HepG2 (cell line): Measurements from ENCODE around the gene HLF. TPM values are rescaled to one million over a fixed set of nuclear protein-coding genes. Genes with fewer than 3 reads are reported as not detected.
A peak's percentile ranks its signal among the peaks of the same experiment; 100 is the strongest.

ENCODE experiments used
- ESRRA ChIP-seq: sonication (generic); formaldehyde crosslinking; IDR thresholded peaks from 2 replicates; pipeline ENCODE4 v1.5.1; 2020; ENCODE audit warnings: mild to moderate bottlenecking, low read depth, missing genetic modification reagents
- FOXO4 ChIP-seq: sonication (generic); formaldehyde crosslinking; conservative IDR thresholded peaks from 2 replicates; pipeline ENCODE4 v1.8.1; 2023; ENCODE audit warnings: missing genetic modification reagents
- HHEX ChIP-seq: IDR thresholded peaks from 2 replicates; pipeline ENCODE4 v1.6.1; 2016; ENCODE audit warnings: control low read depth
- MAZ ChIP-seq, 2 experiments: sonication (generic) in 1 of 2; formaldehyde crosslinking in 1 of 2; IDR thresholded peaks; 2 replicates each; pipeline versions ENCODE4 v1.5.0 to v1.6.1; 2012 to 2020; ENCODE audit warnings: low read depth in 2 of 2, mild to moderate bottlenecking in 2 of 2, borderline replicate concordance in 1 of 2, improper control_type of control experiment in 1 of 2, low read length in 1 of 2, missing genetic modification reagents in 1 of 2, moderate library complexity in 1 of 2
- RBFOX2 ChIP-seq: fragments of 200-400 bp; formaldehyde crosslinking; IDR thresholded peaks from 2 replicates; pipeline ENCODE4 v1.6.1; 2017; ENCODE audit warnings: low read depth, mild to moderate bottlenecking, low read length
- THAP9 ChIP-seq: sonication (generic); formaldehyde crosslinking; IDR thresholded peaks from 2 replicates; pipeline ENCODE4; 2020; ENCODE audit warnings: missing genetic modification reagents, mild to moderate bottlenecking, borderline replicate concordance
- UBTF ChIP-seq: sonication (generic); formaldehyde crosslinking; IDR thresholded peaks from 2 replicates; pipeline ENCODE4 v1.4.0; 2020; ENCODE audit warnings: mild to moderate bottlenecking, missing genetic modification reagents
- ZBED4 ChIP-seq: sonication (generic); formaldehyde crosslinking; IDR thresholded peaks from 2 replicates; pipeline ENCODE4 v1.4.0; 2020; ENCODE audit warnings: missing genetic modification reagents, borderline replicate concordance
- ZBTB25 ChIP-seq: IDR thresholded peaks from 2 replicates; pipeline ENCODE4 v1.6.1; 2018; ENCODE audit warnings: missing genetic modification reagents
- ZNF121 ChIP-seq: sonication (generic); formaldehyde crosslinking; IDR thresholded peaks from 2 replicates; pipeline ENCODE4 v1.5.0; 2020; ENCODE audit warnings: mild to moderate bottlenecking, missing genetic modification reagents
- ZNF17 ChIP-seq: sonication (generic); formaldehyde crosslinking; IDR thresholded peaks from 2 replicates; pipeline ENCODE4 v1.5.0; 2020; ENCODE audit warnings: mild to moderate bottlenecking, missing genetic modification reagents
- ZNF44 ChIP-seq: sonication (generic); formaldehyde crosslinking; IDR thresholded peaks from 2 replicates; pipeline ENCODE4 v1.5.1; 2020; ENCODE audit warnings: mild to moderate bottlenecking, missing genetic modification reagents
- ZNF605 ChIP-seq: sonication (generic); formaldehyde crosslinking; IDR thresholded peaks from 2 replicates; pipeline ENCODE4 v1.8.0; 2022; ENCODE audit warnings: mild to moderate bottlenecking, missing genetic modification reagents
- polyA plus RNA-seq, 8 experiments: library from polyadenylated mRNA; depleted of rRNA in 3 of 8; stranded (reverse) in 7 of 8; unstranded in 1 of 8; fragments of >200 nt; fragmentation: Illumina TruSeq in 4 of 8; extraction: Trizol in 4 of 8; gene quantifications; 2 replicates each; pipeline versions ENCODE4 v1.2.1 to v1.2.3, GENCODE V29; 2011 to 2016; ENCODE audit warnings: low read depth in 4 of 8, missing spikeins in 1 of 8, mixed read lengths in 1 of 8; ENCODE audit not compliant: insufficient read depth in 1 of 8
- total RNA-seq, 5 experiments: library from RNA; depleted of rRNA; stranded (reverse); fragments of >200 nt; fragmentation: Illumina TruSeq; extraction: Trizol; gene quantifications; 2 replicates each; pipeline ENCODE4 v1.2.3, GENCODE V29; 2016; ENCODE audit warnings: low read depth in 1 of 5

HLF gene
- total and polyA plus RNA-seq, 2 of the 13 experiments (the other 11 are each of a cell fraction or from before 2014, with no cell fraction given): 202 to 346 TPM

- TF ChIP-seq UBTF (CRISPR knock-in tag) (no peak; the same call in 1 of the 2 replicates), ESRRA (CRISPR knock-in tag) (no peak), HHEX (CRISPR knock-in tag) (no peak), RBFOX2 (peak; percentile 88), THAP9 (CRISPR knock-in tag) (no peak), ZNF44 (CRISPR knock-in tag) (no peak; the same call in 1 of the 2 replicates), ZNF121 (CRISPR knock-in tag) (no peak), ZNF17 (CRISPR knock-in tag) (no peak), FOXO4 (CRISPR knock-in tag) (no peak), ZBED4 (CRISPR knock-in tag) (no peak), ZNF605 (CRISPR knock-in tag) (no peak), MAZ (IDR thresholded peaks at IDR 0.05; ENCODE audit: borderline replicate concordance, low read depth, low read length) (no peak), MAZ (CRISPR knock-in tag; IDR thresholded peaks at IDR 0.05; ENCODE audit: low read depth) (no peak), ZBTB25 (CRISPR knock-in tag) (no peak)
Measured at GRCh38 chr17:55272711-55273578, 8.2 kb downstream of the HLF start (continued).
